Measurements from ENCODE around the gene GUCA1A.
A peak's percentile ranks its signal among the peaks of the same experiment; 100 is the strongest.

The GUCA1A gene

DNA sequence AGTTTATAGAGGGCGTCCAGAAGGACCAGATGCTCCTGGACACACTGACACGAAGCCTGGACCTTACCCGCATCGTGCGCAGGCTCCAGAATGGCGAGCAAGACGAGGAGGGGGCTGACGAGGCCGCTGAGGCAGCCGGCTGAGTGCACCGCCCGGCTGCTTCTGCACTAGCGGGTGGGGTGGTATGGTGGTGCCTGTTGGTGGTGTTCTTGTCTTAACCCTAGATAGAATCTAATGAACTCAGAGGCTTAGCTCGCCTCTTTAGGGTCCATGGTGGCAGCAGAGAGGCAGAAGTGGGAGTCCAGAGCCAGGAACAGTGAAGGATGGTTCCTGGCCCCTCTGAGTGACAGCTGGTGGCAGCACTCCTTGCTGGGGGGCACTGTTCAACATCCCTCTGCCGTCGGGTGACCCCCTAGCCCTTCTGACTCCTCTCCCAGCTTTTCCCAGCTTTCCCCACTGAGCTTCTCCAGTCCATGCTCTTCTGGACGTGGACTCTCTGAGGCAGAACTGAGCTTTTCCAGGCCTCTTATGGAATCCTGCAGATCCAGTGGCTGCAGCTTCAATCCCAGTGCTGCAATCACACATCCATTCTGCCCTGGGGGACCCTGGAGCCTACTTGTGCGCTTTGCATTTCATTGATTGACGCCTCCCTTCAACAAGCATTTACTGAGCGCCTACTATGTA lies 6.2 kb downstream of the GUCA1A start:
- Histone ChIP-seq H3K9me3 (ENCODE audit: severe bottlenecking) (peaks cover 2% of the 10 kb centered on the region), H3K27me3 (ENCODE audit: insufficient read depth, poor library complexity, severe bottlenecking) (no peaks in the 10 kb centered on the region), H3K36me3 (ENCODE audit: low read depth) (no peaks in the 10 kb centered on the region), H3K4me3 (ENCODE audit: severe bottlenecking) (no peak overlapping the region), H3K4me1 (ENCODE audit: insufficient read depth, poor library complexity, severe bottlenecking) (no peaks in the 10 kb centered on the region), H3K27ac (ENCODE audit: poor library complexity, severe bottlenecking) (no peak overlapping the region)
- no peak for ATAC-seq (ENCODE audit: low read depth)
- TF ChIP-seq, protein P1, sequence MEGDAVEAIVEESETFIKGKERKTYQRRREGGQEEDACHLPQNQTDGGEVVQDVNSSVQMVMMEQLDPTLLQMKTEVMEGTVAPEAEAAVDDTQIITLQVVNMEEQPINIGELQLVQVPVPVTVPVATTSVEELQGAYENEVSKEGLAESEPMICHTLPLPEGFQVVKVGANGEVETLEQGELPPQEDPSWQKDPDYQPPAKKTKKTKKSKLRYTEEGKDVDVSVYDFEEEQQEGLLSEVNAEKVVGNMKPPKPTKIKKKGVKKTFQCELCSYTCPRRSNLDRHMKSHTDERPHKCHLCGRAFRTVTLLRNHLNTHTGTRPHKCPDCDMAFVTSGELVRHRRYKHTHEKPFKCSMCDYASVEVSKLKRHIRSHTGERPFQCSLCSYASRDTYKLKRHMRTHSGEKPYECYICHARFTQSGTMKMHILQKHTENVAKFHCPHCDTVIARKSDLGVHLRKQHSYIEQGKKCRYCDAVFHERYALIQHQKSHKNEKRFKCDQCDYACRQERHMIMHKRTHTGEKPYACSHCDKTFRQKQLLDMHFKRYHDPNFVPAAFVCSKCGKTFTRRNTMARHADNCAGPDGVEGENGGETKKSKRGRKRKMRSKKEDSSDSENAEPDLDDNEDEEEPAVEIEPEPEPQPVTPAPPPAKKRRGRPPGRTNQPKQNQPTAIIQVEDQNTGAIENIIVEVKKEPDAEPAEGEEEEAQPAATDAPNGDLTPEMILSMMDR (IDR thresholded peaks at IDR 0.05; ENCODE audit: poor library complexity, severe bottlenecking), result no peak
- DNase-seq (ENCODE audit: low spot score), result no peak

DNA sequence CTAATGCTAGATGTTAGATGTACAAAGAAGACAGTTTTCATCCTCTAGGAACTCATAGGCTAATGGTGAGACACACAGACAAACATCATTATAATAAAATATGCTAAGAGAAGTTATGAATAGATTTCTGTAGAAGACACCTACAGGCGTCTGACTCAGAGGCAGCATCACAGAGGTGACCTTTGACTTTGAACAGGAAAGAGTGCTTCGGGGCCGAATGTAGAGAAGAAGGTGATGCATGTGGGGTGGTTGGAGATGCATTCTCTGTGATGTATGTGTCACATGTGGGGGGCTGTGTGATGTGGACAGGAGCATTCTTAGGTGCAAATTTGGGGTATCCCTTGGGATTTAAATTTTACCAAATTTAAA lies 6.8 kb downstream of the GUCA1A start:
- H3K36me3 ChIP-seq (ENCODE audit: low read depth), result no peaks in the 10 kb centered on the region
- DNase-seq (ENCODE audit: low spot score) (no peak), ATAC-seq (ENCODE audit: low read depth) (peak; percentile 50; the same call in 2 of the 3 replicates)
- peaks cover 2% of the 10 kb centered on the region for H3K9me3 ChIP-seq (ENCODE audit: severe bottlenecking)
- TF ChIP-seq, protein P1 (IDR thresholded peaks at IDR 0.05; ENCODE audit: poor library complexity, severe bottlenecking), result no peak
- H3K27ac ChIP-seq (ENCODE audit: poor library complexity, severe bottlenecking), result no peak overlapping the region
- H3K4me1 ChIP-seq (ENCODE audit: insufficient read depth, poor library complexity, severe bottlenecking), result no peaks in the 10 kb centered on the region
- no peaks in the 10 kb centered on the region for H3K27me3 ChIP-seq (ENCODE audit: insufficient read depth, poor library complexity, severe bottlenecking)
- H3K4me3 ChIP-seq (ENCODE audit: severe bottlenecking), result no peak overlapping the region

DNA sequence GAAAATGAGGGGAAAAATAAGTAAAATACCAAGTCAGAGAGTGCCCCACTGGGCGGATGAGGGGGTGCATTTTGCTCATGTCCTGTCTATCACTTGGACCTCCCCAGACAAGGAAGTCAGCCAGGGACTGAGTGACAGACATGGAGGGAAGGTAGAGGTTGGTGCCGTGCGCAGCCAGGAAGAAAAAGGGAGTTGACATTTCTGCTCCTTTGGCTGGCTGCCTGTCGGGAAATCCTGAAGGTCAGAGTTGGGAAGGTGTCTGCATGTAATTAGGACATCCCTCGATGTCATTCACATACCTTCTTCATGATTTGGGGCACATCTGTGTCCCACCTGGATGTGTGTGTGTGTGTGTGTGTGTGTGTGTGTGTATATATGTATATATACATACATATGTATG lies 8.9 kb downstream of the GUCA1A start:
- TF ChIP-seq, protein P1 (IDR thresholded peaks at IDR 0.05; ENCODE audit: poor library complexity, severe bottlenecking), result no peak
- ATAC-seq (ENCODE audit: low read depth) (no peak), DNase-seq (ENCODE audit: low spot score) (no peak)
- Histone ChIP-seq H3K4me1 (ENCODE audit: insufficient read depth, poor library complexity, severe bottlenecking) (no peaks in the 10 kb centered on the region), H3K9me3 (ENCODE audit: severe bottlenecking) (peaks cover under 1% of the 10 kb centered on the region), H3K4me3 (ENCODE audit: severe bottlenecking) (no peak overlapping the region), H3K36me3 (ENCODE audit: low read depth) (no peaks in the 10 kb centered on the region), H3K27me3 (ENCODE audit: insufficient read depth, poor library complexity, severe bottlenecking) (no peaks in the 10 kb centered on the region), H3K27ac (ENCODE audit: poor library complexity, severe bottlenecking) (no peak overlapping the region)

DNA sequence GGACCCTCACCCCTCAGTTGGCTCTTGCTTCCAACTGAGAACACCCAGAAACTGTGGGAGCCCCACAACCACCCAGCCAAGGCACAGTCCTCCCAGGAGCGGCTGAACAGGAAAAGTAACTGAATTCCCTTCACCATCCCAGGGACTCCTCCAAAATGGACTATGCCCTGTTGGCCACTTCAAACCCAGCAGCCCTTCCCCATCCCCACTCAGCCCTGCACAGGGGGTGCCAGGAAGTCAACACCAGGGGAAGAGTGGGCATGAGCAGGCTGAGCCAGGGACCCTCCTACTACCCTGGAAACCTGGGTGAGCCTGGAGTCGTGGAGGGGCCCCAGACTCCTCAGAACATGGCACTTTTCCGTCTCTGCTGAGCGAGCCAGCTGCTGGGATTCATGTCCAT lies 11.3 kb downstream of the GUCA1A start:
- no peak for DNase-seq (ENCODE audit: low spot score)
- TF ChIP-seq, protein P1 (IDR thresholded peaks at IDR 0.05; ENCODE audit: poor library complexity, severe bottlenecking), result no peak
- no peaks in the 10 kb centered on the region for H3K4me1 ChIP-seq (ENCODE audit: insufficient read depth, poor library complexity, severe bottlenecking)

DNA sequence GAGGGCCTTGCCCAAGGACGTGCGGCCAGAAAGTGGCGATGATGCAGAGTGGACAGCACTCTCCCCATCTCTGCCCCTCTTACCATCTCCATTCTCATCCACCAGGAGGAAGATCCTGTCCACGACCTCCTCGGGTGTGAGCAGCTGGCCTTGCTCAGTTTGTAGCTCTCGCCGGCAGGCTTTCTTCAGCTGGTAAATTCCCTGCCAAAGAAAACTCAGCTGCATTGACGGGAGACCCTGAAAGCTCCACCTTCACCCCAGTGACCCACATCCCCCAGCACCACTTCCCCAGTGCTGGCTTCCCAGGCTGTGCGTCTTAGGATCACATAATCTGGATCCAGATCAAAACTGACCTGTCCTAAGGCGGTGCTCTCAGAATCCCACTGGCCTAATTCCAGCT lies 12.4 kb downstream of the GUCA1A start:
- Histone ChIP-seq H3K27me3 (ENCODE audit: insufficient read depth, poor library complexity, severe bottlenecking) (no peaks in the 10 kb centered on the region), H3K27ac (ENCODE audit: poor library complexity, severe bottlenecking) (no peak overlapping the region), H3K4me3 (ENCODE audit: severe bottlenecking) (no peak overlapping the region), H3K9me3 (ENCODE audit: severe bottlenecking) (no peaks in the 10 kb centered on the region), H3K36me3 (ENCODE audit: low read depth) (no peaks in the 10 kb centered on the region), H3K4me1 (ENCODE audit: insufficient read depth, poor library complexity, severe bottlenecking) (no peaks in the 10 kb centered on the region)
- TF ChIP-seq, protein P1 (IDR thresholded peaks at IDR 0.05; ENCODE audit: poor library complexity, severe bottlenecking), result no peak
- no peak for DNase-seq (ENCODE audit: low spot score)
- ATAC-seq (ENCODE audit: low read depth), result no peak

More for the DNA sequence above, 11.3 kb downstream of the GUCA1A start:
- no peaks in the 10 kb centered on the region for H3K36me3 ChIP-seq (ENCODE audit: low read depth)
- no peak overlapping the region for H3K4me3 ChIP-seq (ENCODE audit: severe bottlenecking)
- H3K9me3 ChIP-seq (ENCODE audit: severe bottlenecking), result no peaks in the 10 kb centered on the region
- no peaks in the 10 kb centered on the region for H3K27me3 ChIP-seq (ENCODE audit: insufficient read depth, poor library complexity, severe bottlenecking)
- no peak overlapping the region for H3K27ac ChIP-seq (ENCODE audit: poor library complexity, severe bottlenecking)
- ATAC-seq (ENCODE audit: low read depth), result no peak
